Colonic mucosa (tissue), 4 donors: ENCODE results near the gene STAT5B. TPM values are rescaled to one million over a fixed set of nuclear protein-coding genes. Genes with fewer than 3 reads are reported as not detected.

ENCODE experiments used
- DNase-seq: peaks from one replicate; pipeline ENCODE4 v3.0.0-alpha.2; 2020
- H3K27ac ChIP-seq: fragments of 200-600 bp; one replicate; pipeline ENCODE4 v1.8.0; 2021
- H3K27me3 ChIP-seq: fragments of 200-600 bp; one replicate; pipeline ENCODE4 v1.8.0; 2021
- H3K36me3 ChIP-seq: fragments of 200-600 bp; one replicate; pipeline ENCODE4 v1.8.0; 2021
- H3K4me1 ChIP-seq: fragments of 200-600 bp; one replicate; pipeline ENCODE4 v1.8.0; 2021; ENCODE audit warnings: mild to moderate bottlenecking
- H3K4me3 ChIP-seq: fragments of 200-600 bp; one replicate; pipeline ENCODE4 v1.8.0; 2021
- H3K9ac ChIP-seq, 2 donors: one replicate each; pipeline ENCODE4 v1.7.0; 2013; ENCODE audit warnings: control low read depth in 2 of 2, low read depth in 2 of 2, low read length in 2 of 2
- H3K9me3 ChIP-seq: fragments of 200-600 bp; one replicate; pipeline ENCODE4 v1.8.0; 2021
- CTCF ChIP-seq: fragments of 200-600 bp; IDR thresholded peaks from one replicate; pipeline ENCODE4 v1.8.0; 2022; ENCODE audit warnings: antibody characterized with exemption, mild to moderate bottlenecking
- intact Hi-C: fragments of 100-400 bp; cut with DNase I; formaldehyde crosslinking; loops from one replicate; pipeline ENCODE4 v1.14.1; 2022
- total RNA-seq, 2 donors: library from RNA; stranded (reverse); fragmentation: NEBNext Ultra II Directional in 1 of 2; extraction: Animal tissue kit (Norgen Biotek cat#: 25700) in 1 of 2; gene quantifications; one replicate each; pipeline ENCODE4 v1.2.1, GENCODE V29; 2021
- donor health status: healthy.
- donor health status: DM: no; HTN: no; CAD: no.
- donor health status: DM: no; HTN: no; CAD: no.

Gene STAT5B
- total RNA-seq, 2 donors from 2014 or later = 29.3 to 38.4 TPM

- no peak overlapping the region for H3K9ac ChIP-seq
- DNase-seq = no peak
- H3K36me3 ChIP-seq = no peaks in the 10 kb centered on the region
- no peak for TF ChIP-seq CTCF
- H3K27ac ChIP-seq = no peak overlapping the region
- H3K9me3 ChIP-seq = no peaks in the 10 kb centered on the region
- H3K4me3 ChIP-seq = no peak overlapping the region
- no peaks in the 10 kb centered on the region for H3K27me3 ChIP-seq
- intact Hi-C loops = no loop called here
- H3K4me1 ChIP-seq = peaks cover 7% of the 10 kb centered on the region
Measured at GRCh38 chr17:42284566-42284965, 8.4 kb upstream of the STAT5B start.

- no peak for DNase-seq
- TF ChIP-seq CTCF = no peak
- intact Hi-C loops = no loop called here
Measured at GRCh38 chr17:42284024-42284369, 7.8 kb upstream of the STAT5B start.

GRCh38 chr17:42283241-42284023, 7.2 kb upstream of the STAT5B start:
- H3K27ac ChIP-seq = no peak overlapping the region
- H3K27me3 ChIP-seq = no peaks in the 10 kb centered on the region
- no peaks in the 10 kb centered on the region for H3K9me3 ChIP-seq
- no peak overlapping the region for H3K4me3 ChIP-seq
- no peak overlapping the region for H3K9ac ChIP-seq
- peaks cover 7% of the 10 kb centered on the region for H3K4me1 ChIP-seq
- intact Hi-C loops = no loop called here
- no peak for DNase-seq
- no peak for TF ChIP-seq CTCF
- H3K36me3 ChIP-seq = no peaks in the 10 kb centered on the region

More at GRCh38 chr17:42284024-42284369, 7.8 kb upstream of the STAT5B start:
- no peaks in the 10 kb centered on the region for H3K36me3 ChIP-seq
- H3K9me3 ChIP-seq = no peaks in the 10 kb centered on the region
- no peak overlapping the region for H3K9ac ChIP-seq
- H3K27ac ChIP-seq = no peak overlapping the region
- H3K27me3 ChIP-seq = no peaks in the 10 kb centered on the region
- H3K4me1 ChIP-seq = peaks cover 7% of the 10 kb centered on the region
- no peak overlapping the region for H3K4me3 ChIP-seq

GRCh38 chr17:42282478-42283080, 6.4 kb upstream of the STAT5B start:
- no peaks in the 10 kb centered on the region for H3K9me3 ChIP-seq
- no peak overlapping the region for H3K4me3 ChIP-seq
- H3K27ac ChIP-seq = no peak overlapping the region
- DNase-seq = no peak
- H3K4me1 ChIP-seq = peaks cover 6% of the 10 kb centered on the region
- intact Hi-C loops = no loop called here
- no peaks in the 10 kb centered on the region for H3K36me3 ChIP-seq
- TF ChIP-seq CTCF = no peak
- no peak overlapping the region for H3K9ac ChIP-seq
- no peaks in the 10 kb centered on the region for H3K27me3 ChIP-seq

GRCh38 chr17:42281571-42282096, 5.4 kb upstream of the STAT5B start:
- no peak for DNase-seq
- Histone ChIP-seq H3K27me3 (no peaks in the 10 kb centered on the region), H3K9ac (no peak overlapping the region), H3K9me3 (no peaks in the 10 kb centered on the region), H3K4me1 (no peaks in the 10 kb centered on the region), H3K27ac (no peak overlapping the region), H3K36me3 (no peaks in the 10 kb centered on the region), H3K4me3 (no peak overlapping the region)
- no peak for TF ChIP-seq CTCF
- intact Hi-C loops = no loop called here
